Left renal cortex interstitium (tissue), 4 donors: Measurements from ENCODE around the gene CDCA3. TPM values are rescaled to one million over a fixed set of nuclear protein-coding genes. Genes with fewer than 3 reads are reported as not detected.

Experiments used
- DNase-seq, 4 donors: peaks; one replicate each; pipeline ENCODE4 v3.0.0-alpha.2; 2013; ENCODE audit warnings: low read depth in 4 of 4, low spot score in 2 of 4, missing footprints in 1 of 4
- polyA plus RNA-seq, 4 donors: library from polyadenylated mRNA; unstranded; fragments of 120-200 nt; gene quantifications; one replicate each; pipeline ENCODE4 v1.2.1, GENCODE V29; 2013; ENCODE audit not compliant: insufficient read length in 4 of 4

The CDCA3 gene
- polyA plus RNA-seq, 4 donors, result 20.2 to 32.7 (median 26.4) TPM

DNA sequence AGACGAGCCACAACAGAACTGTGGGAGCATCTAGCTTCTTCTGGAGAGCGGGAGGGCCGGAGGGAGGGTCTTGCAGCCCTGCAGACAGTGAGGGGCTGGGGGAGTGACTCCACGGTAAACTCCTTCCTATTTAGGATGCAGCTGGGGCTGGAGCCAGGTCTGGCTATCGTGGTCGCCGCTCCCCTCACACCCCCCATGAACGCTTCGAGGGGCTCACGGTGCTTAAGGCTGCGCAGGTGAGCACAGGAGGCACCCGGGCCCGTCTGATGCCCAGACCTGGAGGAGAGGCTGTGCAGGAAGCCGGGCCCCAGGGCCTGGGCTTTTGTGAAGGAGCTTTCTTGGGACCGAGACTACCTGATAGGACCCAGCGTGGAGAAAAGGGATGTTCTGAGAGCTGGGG, 14.2 kb downstream of the CDCA3 start:
- no peak for DNase-seq

DNA sequence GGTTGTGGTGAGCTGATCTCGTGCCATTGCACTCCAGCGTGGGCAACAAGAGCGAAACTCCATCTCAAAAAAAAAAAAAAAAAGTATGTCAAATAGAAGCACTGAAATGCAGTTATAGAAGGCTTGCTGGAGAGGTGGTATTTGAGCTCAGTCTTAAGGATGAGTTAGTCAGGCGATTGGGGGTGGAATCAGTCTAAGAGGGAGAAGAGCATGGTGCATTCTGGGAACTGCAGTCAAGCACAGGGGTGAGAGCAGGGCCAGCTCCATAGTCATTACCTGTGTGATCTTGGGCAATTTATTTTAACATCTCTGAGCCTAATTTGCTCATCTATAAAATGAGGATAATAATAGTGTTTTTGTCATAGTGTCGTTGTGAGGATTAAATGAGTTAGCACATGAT, 16.2 kb downstream of the CDCA3 start:
- no peak for DNase-seq

GRCh38 chr12:6834254-6834653, 16.8 kb downstream of the CDCA3 start:
- no peak for DNase-seq

DNA sequence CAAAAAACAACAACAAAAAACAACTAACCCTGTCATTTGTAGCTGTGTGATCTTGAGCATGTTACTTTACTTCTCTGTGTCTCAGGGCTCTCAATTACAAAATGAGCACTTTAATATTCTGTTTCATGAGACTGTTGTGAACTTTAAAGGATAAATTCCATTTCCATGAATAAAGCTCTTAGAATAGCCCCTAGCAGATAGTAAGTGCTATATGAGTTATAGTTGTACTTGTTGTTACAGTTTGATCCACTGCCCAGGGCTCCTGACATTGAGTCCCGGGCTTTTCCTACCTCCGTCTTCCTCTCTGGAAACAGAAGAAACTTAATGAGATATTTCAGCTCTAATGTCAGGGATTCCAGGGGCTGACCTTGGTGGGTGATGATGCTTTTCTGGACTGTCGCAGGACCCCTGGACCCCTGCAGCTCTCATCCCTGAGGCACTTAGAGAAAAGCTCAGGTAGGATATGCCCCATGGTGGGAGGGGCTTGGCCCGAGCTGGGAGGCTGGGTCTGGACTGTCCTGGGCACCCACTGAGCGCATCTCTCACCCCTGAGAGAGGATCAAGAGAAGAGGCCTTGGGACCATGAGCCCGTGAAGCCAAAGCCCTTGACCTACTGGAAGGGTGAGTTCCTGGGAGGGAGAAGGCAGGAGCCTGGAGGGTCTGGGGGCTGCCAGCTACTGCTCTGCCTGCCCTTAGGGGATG, 17.7 kb downstream of the CDCA3 start:
- no peak for DNase-seq

DNA sequence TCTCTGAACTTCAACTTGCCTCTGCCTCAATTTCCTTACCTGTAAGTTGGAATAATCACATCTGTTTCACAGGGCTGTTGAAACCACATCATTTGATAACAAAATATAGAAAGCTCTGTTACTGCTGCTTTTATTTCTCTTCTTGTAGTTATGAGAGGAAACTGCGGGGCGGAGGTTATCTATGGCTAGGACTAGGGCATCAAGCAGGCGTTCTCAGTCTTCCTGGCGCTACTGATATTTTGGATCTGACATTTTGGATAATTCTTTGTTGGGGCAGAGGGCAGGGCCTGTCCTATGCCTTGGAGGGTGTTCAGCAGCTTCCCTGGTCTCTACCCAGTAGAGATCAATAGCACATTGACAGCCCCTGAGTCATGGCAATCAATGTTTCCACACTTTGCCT, 19.0 kb downstream of the CDCA3 start:
- no peak for DNase-seq

DNA sequence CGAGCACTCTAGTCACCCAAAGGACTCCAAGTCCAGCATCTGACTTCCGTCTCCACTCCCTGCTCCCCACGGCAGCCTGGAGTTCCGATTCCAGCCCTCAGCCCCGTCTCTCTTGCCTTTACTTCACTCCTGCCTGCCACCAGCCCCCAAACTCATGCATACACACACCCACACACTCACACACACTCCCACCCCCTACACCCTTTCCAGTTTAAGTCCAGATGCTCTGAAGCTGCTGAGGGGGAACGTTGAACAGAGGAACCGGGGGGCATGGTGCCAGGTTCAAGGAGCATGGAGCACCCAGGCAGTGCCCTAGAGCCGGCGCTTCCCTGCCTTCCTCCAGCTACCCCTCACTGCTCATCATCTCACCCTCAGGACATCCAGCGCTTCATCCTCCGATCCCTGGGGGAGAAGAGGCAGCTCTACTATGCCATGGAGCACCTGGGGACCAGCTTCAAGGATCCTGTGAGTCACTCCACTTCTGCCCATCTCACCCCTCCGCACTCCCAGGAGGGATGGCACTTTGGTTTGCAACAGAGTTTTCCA, 19.6 kb downstream of the CDCA3 start:
- no peak for DNase-seq

- no peak for DNase-seq
Measured at GRCh38 chr12:6830999-6831398, 20.1 kb downstream of the CDCA3 start.

DNA sequence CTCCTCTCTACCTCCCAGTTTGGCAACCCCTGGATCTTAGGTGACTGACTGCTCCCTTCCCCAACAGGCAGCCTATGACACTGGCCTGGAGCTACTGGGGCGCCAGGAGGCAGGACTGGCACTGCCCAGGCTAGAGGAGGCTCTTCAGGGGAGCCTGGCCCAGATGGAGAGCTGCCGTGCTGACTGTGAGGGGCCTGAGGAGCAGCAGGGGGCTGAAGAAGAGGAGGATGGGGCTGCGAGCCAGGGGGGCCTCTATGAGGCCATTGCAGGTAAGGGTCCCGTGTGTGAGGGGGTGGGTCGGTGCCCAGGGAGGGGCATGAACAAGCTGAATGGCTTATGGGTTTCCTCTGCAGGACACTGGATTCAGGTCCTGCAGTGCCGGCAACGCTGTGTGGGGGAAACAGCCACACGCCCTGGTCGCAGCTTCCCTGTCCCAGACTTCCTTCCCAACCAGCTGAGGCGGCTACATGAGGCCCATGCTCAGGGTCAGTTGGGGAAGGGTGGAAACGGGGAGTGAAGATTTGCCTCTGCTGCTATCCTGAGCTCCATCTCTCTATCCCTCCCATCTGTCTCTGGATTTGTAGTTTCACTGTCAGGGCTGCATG, 20.7 kb downstream of the CDCA3 start:
- no peak for DNase-seq

DNA sequence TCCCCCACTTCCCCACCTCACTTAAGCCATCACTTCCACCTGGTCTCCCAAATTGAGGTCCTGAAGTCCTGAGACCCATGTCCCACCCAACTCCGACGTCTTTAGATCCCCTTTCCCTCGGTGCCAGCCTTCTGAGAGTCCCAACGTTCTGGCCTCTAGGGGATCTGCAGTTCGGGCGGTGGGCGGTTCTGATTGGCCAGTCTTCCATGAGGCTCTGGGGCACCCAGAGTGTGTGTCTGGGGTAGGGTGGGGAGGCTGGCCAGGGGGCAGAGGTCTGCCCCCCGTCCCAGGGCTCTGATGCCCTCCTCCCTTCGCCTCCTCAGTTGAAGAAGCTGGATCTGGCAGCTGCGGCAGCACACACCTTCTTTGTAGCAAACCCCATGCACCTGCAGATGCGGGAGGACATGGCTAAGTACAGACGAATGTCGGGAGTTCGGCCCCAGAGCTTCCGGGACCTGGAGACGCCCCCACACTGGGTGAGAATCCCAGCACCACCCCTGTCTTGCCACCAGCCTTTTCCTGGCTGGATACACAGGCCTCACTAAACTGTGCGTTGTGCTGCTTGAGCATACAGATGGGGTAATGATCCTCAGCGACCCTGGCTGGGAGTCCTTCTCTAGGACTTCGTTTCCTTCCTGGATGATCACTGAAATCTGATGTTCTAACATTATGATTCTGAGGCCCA, 21.4 kb downstream of the CDCA3 start:
- no peak for DNase-seq

GRCh38 chr12:6828781-6829535, 22.1 kb downstream of the CDCA3 start:
- no peak for DNase-seq

- DNase-seq, result no peak
Measured at GRCh38 chr12:6827982-6828780, 22.9 kb downstream of the CDCA3 start, which contains the start of gene P3H3. Gene P3H3, plus strand, starts transcription at chr12:6828407. Its CDS starts 34 bp downstream, at chr12:6828441.

DNA sequence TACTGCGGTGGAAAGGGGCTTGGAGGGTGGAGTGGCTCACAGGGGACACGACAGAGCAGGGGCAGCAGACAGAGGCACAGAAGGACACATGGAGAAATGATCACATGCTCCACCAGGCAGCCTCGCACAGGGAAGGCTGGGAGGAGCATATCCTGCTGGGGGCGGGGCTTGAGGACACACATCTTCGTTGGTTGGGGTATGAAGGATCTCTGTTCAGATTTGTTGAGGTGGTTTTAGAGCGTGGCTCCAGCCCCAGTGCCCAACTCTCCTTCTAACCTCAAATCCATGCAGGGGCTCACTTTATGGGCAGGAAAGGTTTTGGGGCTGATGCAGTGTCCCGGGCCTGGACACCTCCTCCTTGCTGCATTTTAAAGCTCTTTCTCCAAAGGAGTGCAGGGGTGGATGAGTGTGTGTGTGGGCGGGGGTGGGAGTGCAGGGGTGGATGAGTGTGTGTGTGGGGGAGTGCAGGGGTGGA, 23.6 kb downstream of the CDCA3 start:
- DNase-seq, result peak in 3 of 4 donors; percentile 66 to 81 (median 75)

GRCh38 chr12:6826734-6827436, 24.2 kb downstream of the CDCA3 start:
- DNase-seq, result no peak

DNA sequence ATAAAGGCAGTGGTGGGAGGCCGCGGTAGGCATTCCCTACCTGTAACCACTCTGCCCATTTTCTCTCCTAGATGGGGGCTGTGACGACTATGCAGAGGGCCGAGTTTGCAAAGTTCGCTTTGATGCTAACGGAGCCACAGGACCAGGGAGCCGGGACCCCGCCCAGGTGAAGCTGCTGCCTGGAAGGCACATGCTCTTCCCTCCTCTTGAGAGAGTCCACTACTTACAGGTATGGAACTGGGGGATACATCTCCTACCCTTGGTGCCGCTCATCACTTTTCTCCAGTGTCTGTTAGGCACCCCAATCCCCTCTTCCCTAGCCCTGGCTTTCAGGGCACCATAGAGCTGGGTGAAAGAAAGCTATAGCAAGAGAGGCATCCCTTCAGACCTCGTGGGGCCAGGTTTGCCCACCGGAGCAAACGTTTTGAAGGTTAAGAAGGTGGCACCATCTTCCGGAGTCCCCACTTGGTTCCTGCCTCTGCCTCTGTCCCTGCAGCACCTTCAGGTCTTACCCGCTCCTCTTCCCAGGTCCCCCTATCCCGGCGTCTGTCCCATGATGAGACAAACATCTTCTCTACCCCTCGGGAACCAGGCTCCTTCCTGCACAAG, 24.9 kb downstream of the CDCA3 start:
- no peak for DNase-seq

GRCh38 chr12:6825398-6826124, 25.5 kb downstream of the CDCA3 start:
- DNase-seq, result peak in 3 of 4 donors; percentile 71 to 86 (median 79)

DNA sequence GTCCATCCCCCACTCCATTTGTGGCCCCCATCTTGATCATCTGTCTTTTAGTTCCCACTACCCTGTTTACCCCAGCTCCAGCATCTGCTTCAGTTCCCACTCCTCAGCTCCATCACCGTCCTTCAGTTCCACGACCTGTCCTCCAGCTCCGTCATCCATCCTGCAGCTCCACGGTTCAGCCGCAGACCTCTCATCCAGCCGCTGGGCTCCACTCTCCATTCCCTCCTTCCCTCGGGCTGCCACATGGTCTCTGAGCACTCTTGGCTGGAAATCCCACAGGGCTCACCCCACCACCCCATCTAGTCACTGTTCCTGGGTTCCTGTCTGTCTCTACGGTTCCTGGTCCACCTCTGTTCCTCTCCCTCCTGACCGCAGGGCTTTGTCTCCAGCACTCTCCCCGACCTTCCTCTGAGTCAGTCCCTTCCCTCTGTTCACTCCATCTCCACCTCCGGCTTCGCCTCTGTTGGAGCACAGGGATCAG, 26.1 kb downstream of the CDCA3 start:
- no peak for DNase-seq

DNA sequence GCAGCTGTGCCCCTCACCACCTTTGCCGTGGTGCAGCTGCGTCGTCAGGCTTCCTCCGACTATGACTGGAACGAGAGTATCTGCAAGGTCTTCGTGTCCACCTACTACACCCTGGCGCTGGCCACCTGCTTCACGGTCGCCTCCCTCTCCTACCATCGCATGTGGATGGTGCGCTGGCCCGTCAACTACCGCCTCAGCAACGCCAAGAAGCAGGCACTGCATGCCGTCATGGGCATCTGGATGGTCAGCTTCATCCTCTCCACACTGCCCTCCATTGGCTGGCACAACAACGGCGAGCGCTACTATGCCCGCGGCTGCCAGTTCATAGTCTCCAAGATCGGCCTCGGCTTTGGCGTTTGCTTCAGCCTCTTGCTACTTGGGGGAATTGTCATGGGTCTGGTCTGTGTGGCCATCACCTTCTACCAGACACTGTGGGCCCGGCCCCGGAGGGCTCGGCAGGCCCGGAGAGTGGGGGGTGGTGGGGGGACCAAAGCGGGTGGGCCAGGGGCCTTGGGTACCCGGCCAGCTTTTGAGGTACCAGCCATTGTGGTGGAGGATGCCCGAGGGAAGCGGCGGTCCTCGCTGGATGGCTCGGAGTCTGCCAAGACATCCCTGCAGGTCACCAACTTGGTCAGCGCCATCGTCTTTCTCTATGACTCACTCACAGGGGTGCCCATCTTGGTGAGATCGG, 26.9 kb downstream of the CDCA3 start:
- no peak for DNase-seq
